K562 (cell line): ENCODE measurements around the gene PAX2. TPM values are rescaled to one million over a fixed set of nuclear protein-coding genes. Genes with fewer than 3 reads are reported as not detected.

Experiments
- ATAC-seq: fragments of 200-7000 bp; cut with Tn5 transposase; 3 replicates; pipeline ENCODE4 v1.9.1; 2020; ENCODE audit warnings: moderate library complexity
- BruUV-seq: library from RNA; stranded (reverse); fragments of 400-500 nt; replicated peaks from 2 replicates; lab custom pipeline; 2021; lab: Mats Ljungman, UMichigan
- CTCF ChIA-PET: fragments of 300-600 bp; formaldehyde crosslinking; extraction: SDS; loops from one replicate; lab custom pipeline; 2021; ENCODE audit warnings: low intra/inter-chr PET ratio; lab: Yijun Ruan, JAX
- POLR2A ChIA-PET: fragments of 300-600, 350-650 bp; sonication (Branson Sonifier 250); formaldehyde crosslinking; extraction: SDS; loops from one replicate; lab custom pipeline; 2021; ENCODE audit warnings: antibody characterized with exemption, inconsistent platforms; lab: Yijun Ruan, JAX
- DNase-seq, 4 experiments: peaks; one replicate each; pipeline versions ENCODE4 v3.0.0 to v3.0.0-alpha.2; 2011 to 2018; ENCODE audit warnings: low spot score in 3 of 4, mixed read lengths in 3 of 4; ENCODE audit errors: extremely low read depth in 1 of 4
- FAIRE-seq: peaks from 2 replicates; lab custom pipeline; 2011; peaks lifted over from hg19 to GRCh38; lab: Jason Lieb, UNC
- H2AFZ ChIP-seq: 2 replicates; pipeline ENCODE4 v1.6.0; 2011; ENCODE audit warnings: low read depth, low read length, control low read depth, inconsistent platforms
- H3K27ac ChIP-seq: fragments of 200-600 bp; 3 replicates; pipeline ENCODE4 v1.8.0; 2011; ENCODE audit warnings: low read depth, mild to moderate bottlenecking, control low read depth, inconsistent platforms, low read length, moderate library complexity, mixed read lengths; ENCODE audit errors: extremely low read depth
- H3K27me3 ChIP-seq, 2 experiments: fragments of 300-600 bp in 1 of 2; 2 replicates in 1 of 2; 3 replicates in 1 of 2; pipeline versions ENCODE4 v1.6.0 to v1.8.0; 2011; ENCODE audit warnings: inconsistent platforms in 2 of 2, low read length in 2 of 2, mild to moderate bottlenecking in 1 of 2, mixed read lengths in 1 of 2, moderate library complexity in 1 of 2; ENCODE audit not compliant: control insufficient read depth in 2 of 2, insufficient read depth in 2 of 2
- H3K36me3 ChIP-seq: fragments of 300-600 bp; 3 replicates; pipeline ENCODE4 v1.8.0; 2011; ENCODE audit warnings: mild to moderate bottlenecking, low read length, inconsistent platforms; ENCODE audit not compliant: control insufficient read depth, insufficient read depth
- H3K4me1 ChIP-seq, 2 experiments: fragments of 200-600 bp in 1 of 2; replicated peaks in 1 of 2; 2 replicates in 1 of 2; 3 replicates in 1 of 2; pipeline versions ENCODE4 v1.5.1 to v1.8.0; 2011; ENCODE audit warnings: inconsistent platforms in 2 of 2, low read length in 2 of 2, mild to moderate bottlenecking in 1 of 2, mixed read lengths in 1 of 2, moderate library complexity in 1 of 2; ENCODE audit not compliant: control insufficient read depth in 2 of 2, insufficient read depth in 2 of 2
- H3K4me2 ChIP-seq: 2 replicates; pipeline ENCODE4 v1.6.1; 2011; ENCODE audit warnings: low read length, control low read depth, inconsistent platforms, mixed read lengths; ENCODE audit not compliant: insufficient read depth
- H3K4me3 ChIP-seq: fragments of 200-600 bp; sonication (generic), shearing (Covaris generic); 2 replicates; pipeline ENCODE4 v1.5.1; 2016; ENCODE audit warnings: control low read depth, inconsistent platforms
- H3K79me2 ChIP-seq: fragments of 200-600 bp; 3 replicates; pipeline ENCODE4 v1.8.0; 2011; ENCODE audit warnings: low read length, inconsistent platforms; ENCODE audit not compliant: control insufficient read depth, insufficient read depth
- H3K9ac ChIP-seq, 2 experiments: 2 replicates each; pipeline versions ENCODE4 v1.6.0 to v1.6.1; 2011; ENCODE audit warnings: low read depth in 2 of 2, low read length in 2 of 2, control low read depth in 1 of 2, inconsistent platforms in 1 of 2, mild to moderate bottlenecking in 1 of 2, mixed read lengths in 1 of 2; ENCODE audit not compliant: insufficient read depth in 1 of 2
- H3K9me1 ChIP-seq: one replicate; pipeline ENCODE4 v1.6.0; 2011; ENCODE audit warnings: inconsistent platforms, mild to moderate bottlenecking, low read length, moderate library complexity; ENCODE audit not compliant: control insufficient read depth, insufficient read depth
- H3K9me3 ChIP-seq: replicated peaks from 2 replicates; pipeline ENCODE4 v1.5.1; 2011; ENCODE audit warnings: low read depth, low read length, inconsistent platforms; ENCODE audit not compliant: control insufficient read depth, insufficient read depth
- H4K20me1 ChIP-seq: replicated peaks from 2 replicates; pipeline ENCODE4 v1.6.1; 2011; ENCODE audit warnings: low read length, inconsistent platforms, mixed read lengths; ENCODE audit not compliant: control insufficient read depth, insufficient read depth
- BHLHE40 ChIP-seq: IDR thresholded peaks from 2 replicates; pipeline ENCODE4 v1.6.1; 2011; ENCODE audit warnings: low read length, improper control_type of control experiment
- GABPA ChIP-seq: fragments of 200-800 bp; sonication (Bioruptor generic); conservative IDR thresholded peaks from 2 replicates; pipeline ENCODE4 v1.6.1; 2016; ENCODE audit warnings: low read depth, missing genetic modification characterization, missing compliant biosample characterization
- NFIC ChIP-seq: fragments of 450-650 bp; IDR thresholded peaks from 2 replicates; pipeline ENCODE4 v1.6.1; 2017; ENCODE audit warnings: mild to moderate bottlenecking, inconsistent platforms
- SPI1 ChIP-seq: IDR thresholded peaks from 2 replicates; pipeline ENCODE4 v1.6.1; 2011; ENCODE audit warnings: low read depth, low read length, control low read depth, borderline replicate concordance
- WGBS: fragments of 100-300 bp; shearing (Covaris generic); methylation state at CpG from one replicate; pipeline ENCODE4 v1.1.6; 2016; ENCODE audit warnings: low coverage, mixed read lengths; ENCODE audit not compliant: insufficient coverage; ENCODE audit errors: missing lambda C conversion rate; 5-methylcytosine and 5-hydroxymethylcytosine counted together
- in situ Hi-C: fragments of 300-500 bp; cut with MboI; formaldehyde crosslinking; loops from 4 replicates; pipeline ENCODE4 v1.15.0; 2018; ENCODE audit warnings: inconsistent platforms, mixed read lengths
- intact Hi-C: fragments of 100-400 bp; cut with micrococcal nuclease; formaldehyde crosslinking; loops from 2 replicates; pipeline ENCODE4 v1.14.2; 2022
- polyA plus RNA-seq, 8 experiments: library from polyadenylated mRNA; depleted of rRNA in 4 of 8; stranded (reverse) in 5 of 8; unstranded in 3 of 8; fragments of >200 nt; fragmentation: Nextera tagmentation in 2 of 8; fragmentation: Illumina TruSeq in 1 of 8; extraction: Ambion mirVana in 2 of 8; extraction: Trizol in 1 of 8; gene quantifications; 2 replicates each; pipeline versions ENCODE4 v1.2.1 to v1.2.3, GENCODE V29; 2011 to 2014; ENCODE audit warnings: inconsistent platforms in 1 of 8, missing spikeins in 1 of 8
- total RNA-seq, 7 experiments: library from RNA; depleted of rRNA in 6 of 7; stranded (reverse); fragments of >200 nt in 6 of 7; fragmentation: Illumina TruSeq in 2 of 7; extraction: Trizol in 2 of 7; gene quantifications; 2 replicates each; pipeline versions ENCODE4 v1.2.1 to v1.2.3, GENCODE V29; 2011 to 2021; ENCODE audit warnings: low replicate concordance in 1 of 7
- TF ChIP-seq, protein P1 (sequence below): fragments of 450-650 bp; formaldehyde crosslinking; IDR thresholded peaks from 2 replicates; pipeline ENCODE4 v1.4.0; 2020; ENCODE audit warnings: mild to moderate bottlenecking, moderate library complexity

PAX2 gene
- total and polyA plus RNA-seq, 9 of the 15 experiments (the other 6 are each of a cell fraction or from before 2014, with no cell fraction given), result not detected

GRCh38 chr10:100864036-100864885 lies 118.9 kb downstream of the PAX2 start (continued):
- TF ChIP-seq, protein P1, sequence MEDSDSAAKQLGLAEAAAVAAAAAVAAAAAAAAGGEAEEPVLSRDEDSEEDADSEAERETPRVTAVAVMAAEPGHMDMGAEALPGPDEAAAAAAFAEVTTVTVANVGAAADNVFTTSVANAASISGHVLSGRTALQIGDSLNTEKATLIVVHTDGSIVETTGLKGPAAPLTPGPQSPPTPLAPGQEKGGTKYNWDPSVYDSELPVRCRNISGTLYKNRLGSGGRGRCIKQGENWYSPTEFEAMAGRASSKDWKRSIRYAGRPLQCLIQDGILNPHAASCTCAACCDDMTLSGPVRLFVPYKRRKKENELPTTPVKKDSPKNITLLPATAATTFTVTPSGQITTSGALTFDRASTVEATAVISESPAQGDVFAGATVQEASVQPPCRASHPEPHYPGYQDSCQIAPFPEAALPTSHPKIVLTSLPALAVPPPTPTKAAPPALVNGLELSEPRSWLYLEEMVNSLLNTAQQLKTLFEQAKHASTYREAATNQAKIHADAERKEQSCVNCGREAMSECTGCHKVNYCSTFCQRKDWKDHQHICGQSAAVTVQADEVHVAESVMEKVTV (CRISPR knock-in tag), result no peak
- no peak for TF ChIP-seq SPI1
- TF ChIP-seq, all 486 proteins: peak for 0

DNA sequence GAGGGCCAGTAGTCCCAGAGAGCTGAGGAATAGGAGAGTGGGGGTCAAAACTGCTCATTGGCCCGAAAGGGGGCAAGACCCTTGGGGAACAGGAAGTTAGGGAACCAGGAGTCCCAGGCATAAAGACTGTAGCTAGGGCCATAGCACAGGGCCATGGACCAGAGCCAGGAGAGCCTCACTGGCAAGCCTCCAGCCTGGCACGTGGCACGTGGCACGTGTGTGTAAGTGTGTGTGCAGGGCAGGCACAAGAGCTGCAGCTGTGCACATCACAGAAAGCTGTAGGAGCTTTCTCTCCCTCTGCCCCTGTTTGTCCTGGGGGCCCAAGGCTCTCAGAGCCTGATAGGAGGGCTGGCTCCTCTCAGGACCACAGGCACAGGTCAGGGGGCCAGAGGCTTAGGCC lies 119.6 kb downstream of the PAX2 start:
- Histone ChIP-seq H3K9me3 (no peaks in the 10 kb centered on the region), H3K9ac (no peak overlapping the region), H3K9me1 (no peaks in the 10 kb centered on the region), H3K36me3 (no peaks in the 10 kb centered on the region), H2AFZ (no peak overlapping the region), H4K20me1 (no peaks in the 10 kb centered on the region; the same call in none of the 2 replicates), H3K79me2 (no peaks in the 10 kb centered on the region), H3K4me1 (no peaks in the 10 kb centered on the region), H3K4me3 (no peak overlapping the region), H3K27me3 (peaks cover 16 to 81% of the 10 kb centered on the region in 2 experiments; a peak in 4 of 5 replicates), H3K4me2 (no peak overlapping the region), H3K27ac (no peak overlapping the region)
- FAIRE-seq (no peak), ATAC-seq (no peak), DNase-seq (no peak)
- CTCF ChIA-PET, result no interaction called here
- BruUV-seq, result no TSS peak
- in situ Hi-C loops (loop anchor here (25.0 kb wide), 1 partner anchor 303 kb away; no protein-coding TSS in a partner anchor), intact Hi-C loops (no loop called here)
- POLR2A ChIA-PET, result no interaction called here
- WGBS, result 0% methylated on average over 4 of the region's 4 CpGs
- TF ChIP-seq NFIC (peak; percentile 53), GABPA (tag) (no peak), BHLHE40 (peak; percentile 77)
